ENCODE measurements around the gene PODNL1.

GRCh38 chr19:13969897-13970296 is 31.7 kb upstream of the PODNL1 start:
- no peak for TF ChIP-seq CTCF (IDR thresholded peaks at IDR 0.05)
- TF ChIP-seq POLR2A (IDR thresholded peaks at IDR 0.05) = no peak
